Panc1 (cell line): Measurements from ENCODE around the gene TERB2.
"Not testable (repeated sequence)": the region's sequence is repeated elsewhere in the genome, so short reads cannot be mapped to it uniquely, and the experiment has no call there.

Experiments
- CTCF ChIP-seq: fragments of 450-650 bp; IDR thresholded peaks from 2 replicates; pipeline ENCODE4 v1.5.1; 2017; ENCODE audit warnings: mild to moderate bottlenecking
- REST ChIP-seq, 2 experiments: IDR thresholded peaks; 2 replicates each; pipeline ENCODE4 v1.6.1; 2011 to 2012; ENCODE audit warnings: low read depth in 2 of 2, control low read depth in 1 of 2, low read length in 1 of 2, mild to moderate bottlenecking in 1 of 2, moderate library complexity in 1 of 2; ENCODE audit not compliant: insufficient read depth in 1 of 2
- SIN3A ChIP-seq: IDR thresholded peaks from 2 replicates; pipeline ENCODE4 v1.6.1; 2012; ENCODE audit warnings: low read depth, mild to moderate bottlenecking, low read length, moderate library complexity, borderline replicate concordance; ENCODE audit not compliant: insufficient read depth

GRCh38 chr15:45015114-45015513 is 58.6 kb downstream of the TERB2 start:
- TF ChIP-seq CTCF; SIN3A; REST (IDR thresholded peaks at IDR 0.05; ENCODE audit: insufficient read depth in 1 of 2, low read depth in 2 of 2, low read length in 1 of 2): not testable (repeated sequence)
